Ishikawa (cell line): ENCODE results near the gene SPAG5.

ENCODE experiments used
- CREB1 ChIP-seq: IDR thresholded peaks from 2 replicates; pipeline ENCODE4 v1.6.1; 2012; ENCODE audit warnings: low read depth
- EGR1 ChIP-seq: IDR thresholded peaks from 2 replicates; pipeline ENCODE4 v1.6.1; 2012
- EP300 ChIP-seq: IDR thresholded peaks from 2 replicates; pipeline ENCODE4 v1.6.1; 2012; ENCODE audit warnings: borderline replicate concordance
- RAD21 ChIP-seq: IDR thresholded peaks from 2 replicates; pipeline ENCODE4 v1.6.1; 2012; ENCODE audit warnings: low read depth
- TAF1 ChIP-seq: IDR thresholded peaks from 2 replicates; pipeline ENCODE4 v1.6.1; 2012; ENCODE audit warnings: low read depth, mild to moderate bottlenecking
- TCF12 ChIP-seq: IDR thresholded peaks from 2 replicates; pipeline ENCODE4 v1.6.1; 2012; ENCODE audit warnings: low read depth
- YY1 ChIP-seq: IDR thresholded peaks from 2 replicates; pipeline ENCODE4 v1.6.1; 2012; ENCODE audit warnings: low read depth
- ZBTB7A ChIP-seq: IDR thresholded peaks from 2 replicates; pipeline ENCODE4 v1.6.1; 2012; ENCODE audit warnings: low read depth
- TF ChIP-seq, protein P1 (sequence below): IDR thresholded peaks from 2 replicates; pipeline ENCODE4 v1.6.1; 2012; ENCODE audit warnings: low read depth, mild to moderate bottlenecking
- TF ChIP-seq, protein P2 (sequence below): IDR thresholded peaks from 2 replicates; pipeline ENCODE4 v1.6.1; 2012

DNA sequence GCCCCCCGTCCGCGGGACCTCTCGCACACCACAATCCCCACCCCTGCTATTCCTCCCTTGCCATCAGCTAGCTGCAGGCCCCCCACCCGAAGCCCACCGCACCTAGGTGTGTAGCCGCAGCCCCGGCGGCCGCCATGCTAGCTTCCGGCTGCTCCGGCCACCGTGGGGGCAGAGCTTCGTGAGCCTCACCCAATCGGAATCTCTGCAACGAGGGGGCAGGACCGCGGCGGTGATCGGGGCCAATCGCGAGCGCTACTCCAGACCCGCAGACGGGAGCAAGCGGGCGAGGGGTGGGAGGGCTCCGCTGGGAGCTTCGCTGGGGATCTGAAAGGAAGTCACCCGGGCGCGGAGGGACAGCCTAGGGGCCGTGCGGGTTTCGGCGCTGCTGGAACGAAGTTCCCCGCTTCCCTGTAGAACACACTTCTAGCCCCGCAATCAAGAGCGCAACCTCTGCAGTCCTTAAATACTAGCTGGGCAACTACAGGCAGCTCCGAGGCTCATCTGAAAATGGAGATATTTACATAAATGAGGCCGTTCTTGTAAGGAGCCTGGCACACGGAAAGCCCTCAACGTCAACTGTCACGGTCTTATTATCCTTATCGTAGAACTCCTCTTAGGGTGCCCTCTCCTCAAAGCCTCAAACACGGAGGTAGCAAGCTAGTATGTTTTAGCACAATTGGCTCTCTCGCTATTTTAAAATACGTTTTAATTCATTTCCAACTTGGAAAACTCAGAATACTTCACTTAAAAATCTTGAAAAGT, 27.3 kb downstream of the SPAG5 start, which contains the start of gene PIGS:
- TF ChIP-seq, protein P1, sequence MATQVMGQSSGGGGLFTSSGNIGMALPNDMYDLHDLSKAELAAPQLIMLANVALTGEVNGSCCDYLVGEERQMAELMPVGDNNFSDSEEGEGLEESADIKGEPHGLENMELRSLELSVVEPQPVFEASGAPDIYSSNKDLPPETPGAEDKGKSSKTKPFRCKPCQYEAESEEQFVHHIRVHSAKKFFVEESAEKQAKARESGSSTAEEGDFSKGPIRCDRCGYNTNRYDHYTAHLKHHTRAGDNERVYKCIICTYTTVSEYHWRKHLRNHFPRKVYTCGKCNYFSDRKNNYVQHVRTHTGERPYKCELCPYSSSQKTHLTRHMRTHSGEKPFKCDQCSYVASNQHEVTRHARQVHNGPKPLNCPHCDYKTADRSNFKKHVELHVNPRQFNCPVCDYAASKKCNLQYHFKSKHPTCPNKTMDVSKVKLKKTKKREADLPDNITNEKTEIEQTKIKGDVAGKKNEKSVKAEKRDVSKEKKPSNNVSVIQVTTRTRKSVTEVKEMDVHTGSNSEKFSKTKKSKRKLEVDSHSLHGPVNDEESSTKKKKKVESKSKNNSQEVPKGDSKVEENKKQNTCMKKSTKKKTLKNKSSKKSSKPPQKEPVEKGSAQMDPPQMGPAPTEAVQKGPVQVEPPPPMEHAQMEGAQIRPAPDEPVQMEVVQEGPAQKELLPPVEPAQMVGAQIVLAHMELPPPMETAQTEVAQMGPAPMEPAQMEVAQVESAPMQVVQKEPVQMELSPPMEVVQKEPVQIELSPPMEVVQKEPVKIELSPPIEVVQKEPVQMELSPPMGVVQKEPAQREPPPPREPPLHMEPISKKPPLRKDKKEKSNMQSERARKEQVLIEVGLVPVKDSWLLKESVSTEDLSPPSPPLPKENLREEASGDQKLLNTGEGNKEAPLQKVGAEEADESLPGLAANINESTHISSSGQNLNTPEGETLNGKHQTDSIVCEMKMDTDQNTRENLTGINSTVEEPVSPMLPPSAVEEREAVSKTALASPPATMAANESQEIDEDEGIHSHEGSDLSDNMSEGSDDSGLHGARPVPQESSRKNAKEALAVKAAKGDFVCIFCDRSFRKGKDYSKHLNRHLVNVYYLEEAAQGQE = no peak
- TF ChIP-seq CREB1 = no peak
- TF ChIP-seq, protein P2, sequence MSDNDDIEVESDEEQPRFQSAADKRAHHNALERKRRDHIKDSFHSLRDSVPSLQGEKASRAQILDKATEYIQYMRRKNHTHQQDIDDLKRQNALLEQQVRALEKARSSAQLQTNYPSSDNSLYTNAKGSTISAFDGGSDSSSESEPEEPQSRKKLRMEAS = no peak; the same call in 1 of the 2 replicates
- TF ChIP-seq TAF1 = peak; percentile 91
- TF ChIP-seq EP300 = no peak
- TF ChIP-seq YY1 = peak; percentile 90
- TF ChIP-seq RAD21 = no peak
- TF ChIP-seq EGR1 = no peak
- no peak; the same call in 1 of the 2 replicates for TF ChIP-seq TCF12
- TF ChIP-seq ZBTB7A = peak; percentile 81; the same call in 1 of the 2 replicates
